GM21360 (cell line): ENCODE data around the gene CEACAM20.
"Not testable (repeated sequence)": the region's sequence is repeated elsewhere in the genome, so short reads cannot be mapped to it uniquely, and the experiment has no call there.

ENCODE experiments used
- ATAC-seq: cut with Tn5 transposase; IDR thresholded peaks from one replicate; pipeline ENCODE4 v1.9.1; 2021; ENCODE audit warnings: mild to moderate bottlenecking, moderate library complexity; ENCODE audit not compliant: unreplicated experiment

Gene CEACAM20

GRCh38 chr19:44549507-44549906, 20.0 kb upstream of the CEACAM20 start:
- ATAC-seq = no peak

DNA sequence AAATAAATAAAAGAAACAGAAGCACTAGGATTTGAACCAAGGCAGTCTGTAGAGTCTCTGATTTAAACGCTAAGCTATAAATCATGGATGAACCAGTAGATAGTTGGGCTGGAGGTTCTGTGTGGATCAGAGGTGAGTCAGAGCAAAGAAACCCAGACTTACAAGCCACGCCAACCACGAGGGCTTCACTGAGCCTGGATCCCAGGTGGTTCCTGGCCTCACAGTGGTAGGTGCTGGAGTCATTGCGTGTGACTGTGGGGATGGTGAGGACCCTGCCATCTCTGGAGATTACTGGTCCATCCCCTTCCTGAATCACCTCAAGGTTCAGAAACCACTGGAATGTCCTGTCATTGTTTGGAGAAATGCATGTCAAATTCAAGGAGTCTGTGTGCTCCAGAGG, 19.3 kb upstream of the CEACAM20 start:
- ATAC-seq = no peak

DNA sequence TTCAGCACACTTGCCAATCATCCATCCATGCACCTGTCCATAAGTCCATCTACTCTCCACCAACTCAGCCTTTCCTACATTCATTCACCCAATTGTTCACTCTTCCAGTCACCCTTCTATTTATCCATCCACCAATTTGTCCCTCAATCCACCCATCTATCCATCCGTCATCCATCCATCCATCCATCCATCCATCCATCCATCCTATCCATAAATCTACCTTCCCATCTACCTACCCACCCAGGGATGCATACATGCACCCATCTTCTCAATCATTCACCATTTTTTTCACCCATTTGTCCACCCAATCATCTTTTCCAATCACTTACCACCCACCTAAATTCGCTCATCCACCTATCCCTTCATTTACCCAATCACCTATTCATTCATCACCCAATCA, 14.6 kb upstream of the CEACAM20 start:
- ATAC-seq = no peak

DNA sequence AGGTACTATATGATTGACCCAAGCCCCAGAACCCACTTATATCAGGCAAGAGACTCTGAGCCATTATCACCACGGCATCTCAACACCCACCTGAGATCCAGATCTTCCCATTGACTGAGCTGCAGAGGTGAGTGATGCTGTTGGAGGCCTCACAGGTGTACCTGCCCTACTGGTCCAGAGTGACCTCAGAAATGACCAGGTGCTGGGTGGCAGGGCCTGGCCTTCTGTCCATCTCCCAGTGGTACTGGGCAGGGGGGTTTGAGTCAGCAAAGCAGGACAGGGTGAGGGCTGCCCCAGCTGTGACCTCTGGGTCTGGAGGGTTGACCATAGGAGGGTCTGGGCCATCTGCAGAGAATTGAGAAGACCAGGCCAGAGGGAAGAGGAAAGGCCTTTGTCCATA, 13.2 kb upstream of the CEACAM20 start:
- no peak for ATAC-seq

DNA sequence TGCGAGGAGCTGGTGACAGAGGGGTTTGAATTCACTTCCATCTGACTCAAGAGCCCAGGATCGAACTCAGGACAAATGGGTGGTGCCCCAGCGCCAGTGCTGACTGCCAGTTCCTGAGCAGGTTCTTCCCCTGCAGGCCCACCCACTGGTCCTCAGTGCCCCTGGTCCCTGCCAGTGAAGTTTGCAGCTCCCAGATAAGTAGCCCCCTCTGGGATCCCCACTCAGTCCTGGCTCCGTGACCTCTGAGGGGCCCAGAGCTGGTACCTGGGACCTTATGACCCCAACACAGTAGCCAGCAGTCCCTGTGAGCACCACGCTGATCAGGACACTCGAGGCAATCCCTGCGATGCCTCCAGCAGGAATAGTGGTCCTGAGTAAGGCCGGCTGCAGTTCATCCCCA, 11.3 kb upstream of the CEACAM20 start:
- ATAC-seq = no peak

DNA sequence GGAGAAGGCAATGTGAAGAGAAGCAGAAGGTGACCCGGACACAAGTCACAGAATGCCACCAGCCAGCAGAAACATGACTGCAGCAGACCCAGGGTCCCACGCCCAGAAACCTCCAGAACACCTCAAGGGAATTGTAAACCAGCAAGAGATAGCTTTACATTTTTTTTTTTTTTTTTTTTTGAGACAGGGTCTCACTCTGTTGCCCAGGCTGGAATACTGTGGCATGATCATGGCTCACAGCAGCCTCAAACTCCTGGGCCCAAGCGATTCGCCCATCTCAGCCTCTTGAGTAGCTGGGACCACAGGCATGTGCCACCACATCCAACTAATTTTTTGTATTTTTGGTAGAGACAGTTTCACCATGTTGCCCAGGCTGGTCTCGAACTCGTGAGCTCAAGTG, 10.5 kb upstream of the CEACAM20 start:
- ATAC-seq = no peak

GRCh38 chr19:44539236-44539826, 9.9 kb upstream of the CEACAM20 start:
- no peak for ATAC-seq

- ATAC-seq = not testable (repeated sequence)
Observed at GRCh38 chr19:44535361-44535760, 5.9 kb upstream of the CEACAM20 start.

GRCh38 chr19:44532819-44533218, 3.3 kb upstream of the CEACAM20 start:
- ATAC-seq = no peak

DNA sequence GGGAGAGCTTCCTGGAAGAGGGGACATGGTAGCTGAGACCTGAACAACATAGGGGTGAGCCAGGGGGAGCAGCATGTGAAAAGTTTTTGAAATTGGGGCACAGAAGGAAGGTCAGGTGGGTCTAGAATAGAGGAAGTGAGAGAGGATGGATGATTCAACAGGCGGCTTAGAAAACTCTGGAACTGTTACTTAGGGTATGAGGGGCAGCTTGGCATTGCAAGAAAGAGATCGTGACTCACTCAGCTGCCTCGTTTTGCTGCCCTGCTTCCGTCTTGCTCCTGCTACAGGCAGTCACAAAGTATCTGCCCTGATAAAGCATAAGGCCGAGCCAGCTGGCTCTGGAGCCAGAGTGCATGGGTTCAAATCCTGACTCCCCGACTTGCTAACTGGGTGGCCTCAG, 1.3 kb upstream of the CEACAM20 start:
- no peak for ATAC-seq

GRCh38 chr19:44527554-44527953, 1.9 kb downstream of the CEACAM20 start:
- ATAC-seq = no peak

GRCh38 chr19:44525721-44526430, 3.6 kb downstream of the CEACAM20 start:
- no peak for ATAC-seq

DNA sequence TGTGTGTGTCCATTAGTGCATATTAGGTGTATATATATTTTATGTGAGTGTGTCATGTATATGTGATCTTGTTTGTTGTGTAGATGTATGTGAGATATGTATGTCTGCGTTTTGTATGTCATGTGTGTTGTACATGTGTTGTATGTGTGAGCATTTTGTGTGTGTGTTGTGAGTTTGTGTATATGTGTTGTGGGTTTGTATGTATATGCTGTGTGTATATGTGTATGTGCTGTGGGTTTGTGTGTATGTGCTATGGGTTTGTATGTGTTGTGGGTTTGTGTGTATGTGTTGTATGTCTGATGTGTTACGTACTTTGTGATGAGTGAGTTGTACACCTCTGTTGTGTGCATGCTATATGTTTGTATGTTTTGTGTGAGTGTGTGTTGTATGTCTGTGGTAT, 8.1 kb downstream of the CEACAM20 start:
- no peak for ATAC-seq

- no peak for ATAC-seq
Observed at GRCh38 chr19:44517146-44517545, 12.3 kb downstream of the CEACAM20 start.

DNA sequence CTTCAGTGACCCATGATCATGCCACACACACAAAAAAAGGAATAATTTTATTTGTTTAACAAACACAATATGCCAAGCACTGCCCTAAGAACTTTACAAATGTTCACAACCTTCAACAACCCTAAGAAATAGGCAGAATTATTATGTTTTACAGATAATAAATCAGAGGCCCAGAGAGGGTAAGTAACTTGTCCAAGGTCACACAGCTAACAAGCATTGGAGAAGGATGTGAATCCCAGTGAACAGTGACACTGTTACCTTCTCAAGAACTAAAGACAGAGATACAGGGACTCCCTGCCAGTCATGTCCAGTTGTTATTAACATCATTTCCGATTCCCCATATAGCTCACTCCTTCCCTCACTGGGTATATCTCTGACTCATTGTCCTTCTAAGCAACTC, 13.6 kb downstream of the CEACAM20 start:
- no peak for ATAC-seq

- no peak for ATAC-seq
Observed at GRCh38 chr19:44515031-44515430, 14.4 kb downstream of the CEACAM20 start.

DNA sequence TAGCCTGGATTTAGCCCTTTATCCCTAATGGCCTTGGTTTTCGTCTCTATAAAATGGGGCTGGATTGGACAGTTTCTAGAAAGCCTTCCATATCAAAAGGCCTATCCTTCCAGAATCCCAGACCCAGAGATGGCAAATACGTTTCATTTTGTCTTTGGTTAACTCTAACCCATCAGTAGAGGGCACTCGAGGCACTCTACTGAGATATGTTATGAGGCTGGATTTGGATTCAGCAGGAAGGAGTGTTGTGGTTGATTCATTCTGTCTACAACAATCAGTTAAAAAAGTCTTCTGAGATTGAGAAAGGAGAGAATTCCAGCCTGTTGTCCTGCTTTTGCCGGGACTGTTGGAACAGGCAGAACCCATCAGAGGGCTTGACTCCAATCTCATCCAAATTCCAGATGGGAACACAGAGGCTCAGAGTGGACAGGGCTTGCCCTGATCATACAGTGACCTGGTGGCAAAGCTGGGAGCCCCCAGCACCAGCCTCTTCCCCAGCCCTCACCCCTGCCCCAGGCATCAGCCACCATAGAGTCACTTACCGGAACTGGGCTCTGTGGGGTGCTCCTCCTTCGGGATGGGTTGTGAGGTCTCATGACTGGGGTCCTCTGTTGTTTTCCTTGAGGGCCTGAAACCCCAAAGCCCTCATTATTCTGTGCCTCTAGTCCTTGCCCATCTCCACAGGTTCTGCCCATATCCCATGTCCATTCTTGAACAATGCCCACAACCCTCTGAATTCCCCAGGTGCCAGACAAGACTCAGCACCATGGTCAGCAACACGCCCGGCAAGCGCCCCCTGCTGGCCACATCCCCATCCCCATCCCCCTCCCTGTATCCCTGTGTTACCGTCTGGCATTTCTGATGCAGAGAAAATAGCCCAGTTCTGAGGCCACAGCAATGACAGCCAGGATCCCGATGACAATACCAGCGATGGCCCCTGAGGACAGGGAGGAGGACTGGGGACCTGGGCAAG, 16.9 kb downstream of the CEACAM20 start:
- ATAC-seq = no peak

DNA sequence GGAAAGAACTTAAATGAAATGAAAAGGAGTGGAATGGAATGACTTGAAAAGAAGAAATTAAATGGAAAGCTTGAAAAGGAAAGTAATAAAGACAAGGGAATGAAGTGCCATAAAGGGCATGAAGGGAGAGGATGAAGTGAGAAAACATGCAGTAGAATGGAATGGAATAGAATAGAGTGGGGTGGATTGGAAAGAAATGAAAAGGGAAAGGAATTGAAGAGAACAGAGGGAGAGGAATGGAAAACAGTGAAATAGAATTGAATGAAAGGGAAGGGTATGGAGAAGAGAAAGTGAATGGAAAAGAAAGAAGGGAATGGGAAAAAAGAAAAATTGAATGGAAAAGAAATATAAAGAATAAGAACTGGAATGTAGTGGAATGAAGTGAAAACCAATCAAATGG, 20.0 kb downstream of the CEACAM20 start:
- ATAC-seq = no peak

DNA sequence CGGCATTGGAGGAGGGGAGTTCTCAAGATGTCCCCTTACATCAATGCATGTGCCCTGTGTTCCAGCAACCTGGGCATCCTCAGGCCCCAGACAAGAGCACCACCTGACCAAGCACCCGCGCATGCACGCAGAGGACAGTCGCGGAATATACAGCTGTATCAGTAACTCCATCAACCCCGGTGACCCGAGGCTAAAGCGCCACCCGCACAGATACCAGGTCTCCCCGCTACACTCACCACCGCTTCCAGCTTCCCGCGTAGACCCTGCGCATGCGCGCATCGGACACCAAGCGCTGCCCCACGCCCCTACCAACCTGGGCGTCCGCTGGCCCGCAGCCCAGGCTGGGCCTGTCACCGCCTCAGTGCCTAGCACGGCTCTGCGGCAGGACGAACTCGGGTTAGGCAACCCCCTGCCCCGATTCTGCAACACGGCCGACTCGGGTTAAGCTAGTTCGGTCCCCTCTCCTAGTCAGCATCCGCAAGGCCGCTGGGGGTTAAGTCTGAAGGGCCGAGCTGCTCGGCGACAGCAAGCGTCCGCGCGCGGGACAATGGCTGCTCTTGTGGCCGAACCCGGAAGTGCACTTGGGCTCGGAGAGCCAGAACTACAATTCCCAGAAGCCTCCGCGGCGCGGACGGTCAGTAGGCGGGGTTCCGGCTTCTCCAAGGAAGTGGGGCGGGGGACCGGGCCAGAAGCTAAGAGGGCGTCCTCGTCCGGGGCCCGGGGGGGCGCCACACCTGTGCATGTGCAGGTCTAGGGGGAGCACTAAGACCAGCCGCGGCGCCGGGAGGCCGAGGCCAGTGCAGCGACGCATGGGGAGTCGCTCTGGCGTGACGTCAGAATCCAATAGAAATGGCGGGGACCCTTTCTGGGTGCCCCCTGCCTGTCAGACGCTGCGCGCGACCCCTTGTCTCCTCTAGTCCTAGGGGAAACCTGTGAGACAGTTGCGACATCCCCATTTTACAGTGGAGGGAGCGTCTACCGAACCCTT, 29.2 kb downstream of the CEACAM20 start, which contains the start of gene ZNF180:
Gene ZNF180, minus strand, starts transcription at position 561 of the 988 bp plus-strand sequence. CDS start 3,188 bp downstream, outside the sequence.
- ATAC-seq = peak; percentile 77

DNA sequence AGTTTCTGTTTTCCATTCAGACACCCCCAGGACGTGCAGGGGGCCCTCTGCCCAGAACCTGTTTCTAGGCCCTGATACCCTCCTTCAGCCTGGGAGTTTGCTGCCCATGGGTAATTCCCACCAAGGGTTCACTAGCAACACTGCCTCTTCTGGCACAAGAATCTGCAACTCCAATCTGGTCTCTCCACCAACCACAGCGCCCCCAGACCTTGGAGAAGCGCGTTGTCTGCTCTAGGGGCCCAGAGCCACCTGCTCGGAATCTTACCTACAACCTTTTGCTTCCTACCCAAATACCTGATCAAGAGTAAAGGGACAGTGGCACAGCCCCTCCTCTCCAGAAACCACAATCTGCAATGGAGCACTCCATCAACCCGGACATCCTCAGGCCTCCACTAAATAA, 29.9 kb downstream of the CEACAM20 start:
- no peak for ATAC-seq
